ENCODE measurements around the gene PARL. TPM values are rescaled to one million over a fixed set of nuclear protein-coding genes. Genes with fewer than 3 reads are reported as not detected.

Gene PARL
- polyA plus RNA-seq, 2 of the 4 experiments (the other 2 are of a cell fraction) = 45.9 to 71.6 TPM

GRCh38 chr3:183922421-183922820 lies 37.7 kb upstream of the PARL start:
- Histone ChIP-seq H3K9me3 (no peaks in the 10 kb centered on the region), H3K4me2 (no peak overlapping the region), H3K4me1 (peaks cover 20% of the 10 kb centered on the region), H3K4me3 (no peak overlapping the region), H3K27ac (no peak overlapping the region)
- ChIA-PET CTCF (no interaction called here), POLR2A (no interaction called here)
- ATAC-seq (no peak), FAIRE-seq (no peak), DNase-seq (ENCODE audit: low read depth in 1 of 2, low spot score in 1 of 2) (no peak)
- 98% methylated on average over 4 of the region's 4 CpGs for WGBS (ENCODE audit: missing lambda C conversion rate)
- TF ChIP-seq MAX (IDR thresholded peaks at IDR 0.05) (no peak), RNF2 (IDR thresholded peaks at IDR 0.05; ENCODE audit: borderline replicate concordance, low read depth) (no peak), NFE2L2 (conservative IDR thresholded peaks at IDR 0.05; ENCODE audit: low read length) (no peak), TFCP2L1 (CRISPR knock-in tag; IDR thresholded peaks at IDR 0.05) (no peak), MAFK (IDR thresholded peaks at IDR 0.05; ENCODE audit: partially characterized antibody) (no peak), ZSCAN20 (CRISPR knock-in tag; IDR thresholded peaks at IDR 0.05) (no peak), SREBF2 (IDR thresholded peaks at IDR 0.05) (no peak), ELK1 (IDR thresholded peaks at IDR 0.05; ENCODE audit: low read depth, low read length) (no peak), CHD2 (IDR thresholded peaks at IDR 0.05; ENCODE audit: low read length, partially characterized antibody) (no peak), NPAS2 (CRISPR knock-in tag; IDR thresholded peaks at IDR 0.05; ENCODE audit: borderline replicate concordance) (no peak), EHMT2 (IDR thresholded peaks at IDR 0.05; ENCODE audit: low read depth) (no peak), EHF (CRISPR knock-in tag; IDR thresholded peaks at IDR 0.05) (no peak), POLR2AphosphoS2 (conservative IDR thresholded peaks at IDR 0.05; ENCODE audit: low read length) (no peak)
- TF ChIP-seq, protein P1, sequence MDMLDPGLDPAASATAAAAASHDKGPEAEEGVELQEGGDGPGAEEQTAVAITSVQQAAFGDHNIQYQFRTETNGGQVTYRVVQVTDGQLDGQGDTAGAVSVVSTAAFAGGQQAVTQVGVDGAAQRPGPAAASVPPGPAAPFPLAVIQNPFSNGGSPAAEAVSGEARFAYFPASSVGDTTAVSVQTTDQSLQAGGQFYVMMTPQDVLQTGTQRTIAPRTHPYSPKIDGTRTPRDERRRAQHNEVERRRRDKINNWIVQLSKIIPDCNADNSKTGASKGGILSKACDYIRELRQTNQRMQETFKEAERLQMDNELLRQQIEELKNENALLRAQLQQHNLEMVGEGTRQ (IDR thresholded peaks at IDR 0.05) = no peak
- TF ChIP-seq, protein P2, sequence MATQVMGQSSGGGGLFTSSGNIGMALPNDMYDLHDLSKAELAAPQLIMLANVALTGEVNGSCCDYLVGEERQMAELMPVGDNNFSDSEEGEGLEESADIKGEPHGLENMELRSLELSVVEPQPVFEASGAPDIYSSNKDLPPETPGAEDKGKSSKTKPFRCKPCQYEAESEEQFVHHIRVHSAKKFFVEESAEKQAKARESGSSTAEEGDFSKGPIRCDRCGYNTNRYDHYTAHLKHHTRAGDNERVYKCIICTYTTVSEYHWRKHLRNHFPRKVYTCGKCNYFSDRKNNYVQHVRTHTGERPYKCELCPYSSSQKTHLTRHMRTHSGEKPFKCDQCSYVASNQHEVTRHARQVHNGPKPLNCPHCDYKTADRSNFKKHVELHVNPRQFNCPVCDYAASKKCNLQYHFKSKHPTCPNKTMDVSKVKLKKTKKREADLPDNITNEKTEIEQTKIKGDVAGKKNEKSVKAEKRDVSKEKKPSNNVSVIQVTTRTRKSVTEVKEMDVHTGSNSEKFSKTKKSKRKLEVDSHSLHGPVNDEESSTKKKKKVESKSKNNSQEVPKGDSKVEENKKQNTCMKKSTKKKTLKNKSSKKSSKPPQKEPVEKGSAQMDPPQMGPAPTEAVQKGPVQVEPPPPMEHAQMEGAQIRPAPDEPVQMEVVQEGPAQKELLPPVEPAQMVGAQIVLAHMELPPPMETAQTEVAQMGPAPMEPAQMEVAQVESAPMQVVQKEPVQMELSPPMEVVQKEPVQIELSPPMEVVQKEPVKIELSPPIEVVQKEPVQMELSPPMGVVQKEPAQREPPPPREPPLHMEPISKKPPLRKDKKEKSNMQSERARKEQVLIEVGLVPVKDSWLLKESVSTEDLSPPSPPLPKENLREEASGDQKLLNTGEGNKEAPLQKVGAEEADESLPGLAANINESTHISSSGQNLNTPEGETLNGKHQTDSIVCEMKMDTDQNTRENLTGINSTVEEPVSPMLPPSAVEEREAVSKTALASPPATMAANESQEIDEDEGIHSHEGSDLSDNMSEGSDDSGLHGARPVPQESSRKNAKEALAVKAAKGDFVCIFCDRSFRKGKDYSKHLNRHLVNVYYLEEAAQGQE (IDR thresholded peaks at IDR 0.05) = no peak
- TF ChIP-seq, protein P3, sequence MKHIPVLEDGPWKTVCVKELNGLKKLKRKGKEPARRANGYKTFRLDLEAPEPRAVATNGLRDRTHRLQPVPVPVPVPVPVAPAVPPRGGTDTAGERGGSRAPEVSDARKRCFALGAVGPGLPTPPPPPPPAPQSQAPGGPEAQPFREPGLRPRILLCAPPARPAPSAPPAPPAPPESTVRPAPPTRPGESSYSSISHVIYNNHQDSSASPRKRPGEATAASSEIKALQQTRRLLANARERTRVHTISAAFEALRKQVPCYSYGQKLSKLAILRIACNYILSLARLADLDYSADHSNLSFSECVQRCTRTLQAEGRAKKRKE (CRISPR knock-in tag; IDR thresholded peaks at IDR 0.05; ENCODE audit: low read depth) = no peak

DNA sequence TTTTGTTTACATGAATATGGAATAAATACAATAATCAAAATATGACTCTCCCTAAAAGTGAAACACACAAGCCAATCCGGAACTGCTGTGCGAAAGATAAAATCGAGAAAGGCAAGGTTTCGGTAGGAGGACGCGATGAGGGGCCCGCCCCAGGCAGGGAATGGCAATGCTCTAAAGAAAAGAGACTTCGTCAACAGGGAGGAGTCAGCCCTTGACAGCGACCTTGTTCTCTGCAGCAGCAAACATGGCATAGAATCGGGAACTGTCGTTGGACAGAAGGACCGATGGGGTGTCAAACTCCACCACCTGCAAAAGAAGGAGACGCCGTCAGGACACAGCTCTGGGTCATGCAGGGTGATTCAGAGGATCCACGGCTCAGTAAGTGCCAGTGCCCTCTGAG lies 36.4 kb upstream of the PARL start:
- ATAC-seq (no peak), FAIRE-seq (no peak), DNase-seq (ENCODE audit: low read depth in 1 of 2, low spot score in 1 of 2) (no peak)
- WGBS (ENCODE audit: missing lambda C conversion rate) = 89% methylated on average over 15 of the region's 15 CpGs
- Histone ChIP-seq H3K4me3 (no peak overlapping the region), H3K27ac (no peak overlapping the region), H3K9me3 (no peaks in the 10 kb centered on the region), H3K4me2 (no peak overlapping the region), H3K4me1 (peaks cover 20% of the 10 kb centered on the region)
- CTCF ChIA-PET = no interaction called here
- TF ChIP-seq FOXS1 (CRISPR knock-in tag; IDR thresholded peaks at IDR 0.05) = no peak
- TF ChIP-seq CHD2 (IDR thresholded peaks at IDR 0.05; ENCODE audit: low read length, partially characterized antibody) = no peak
- TF ChIP-seq CHD4 (IDR thresholded peaks at IDR 0.05; ENCODE audit: borderline replicate concordance) = no peak
- POLR2A ChIA-PET = no interaction called here

All from A549 (cell line).